ENCODE results near the gene SLC25A22. TPM values are rescaled to one million over a fixed set of nuclear protein-coding genes. Genes with fewer than 3 reads are reported as not detected.

SLC25A22 gene
- total and polyA plus RNA-seq, 9 of the 15 experiments (the other 6 are each of a cell fraction or from before 2014, with no cell fraction given): 0.41 to 55.4 (median 11.4) TPM

DNA sequence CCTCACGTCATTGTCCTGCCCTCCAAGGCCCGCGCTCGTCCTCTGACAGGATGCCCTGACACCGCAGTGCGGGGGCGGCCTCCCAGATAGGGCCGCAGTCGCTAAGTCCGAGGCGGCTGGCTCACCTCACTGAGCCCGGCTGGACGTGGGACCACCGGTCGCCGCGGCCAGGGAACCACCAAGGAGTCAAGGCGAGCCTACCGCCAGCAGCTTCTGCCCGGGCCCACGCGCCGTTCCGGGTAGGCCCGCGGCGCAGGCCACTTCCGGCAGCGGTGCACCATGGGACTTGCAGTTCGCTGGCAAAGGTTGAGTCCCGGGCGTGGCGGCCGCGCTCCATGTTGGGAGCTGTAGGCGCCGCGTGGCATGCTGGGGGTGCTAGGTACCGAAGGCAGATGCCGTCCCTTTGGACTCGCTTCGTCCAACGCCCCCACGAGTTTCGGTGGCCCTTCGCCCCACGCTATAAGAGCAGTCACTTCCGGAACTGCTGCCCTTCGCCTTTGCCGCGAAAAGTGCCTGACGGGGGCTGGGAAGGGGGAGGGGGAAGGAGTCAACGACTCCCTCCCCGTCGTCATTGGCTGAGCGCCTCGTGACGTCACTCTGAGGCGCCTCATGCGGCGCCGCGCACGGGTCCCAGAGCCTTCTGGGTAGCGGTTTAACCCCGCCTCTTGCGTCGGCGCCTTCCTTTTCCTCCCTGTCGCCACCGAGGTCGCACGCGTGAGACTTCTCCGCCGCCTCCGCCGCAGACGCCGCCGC, 11.4 kb upstream of the SLC25A22 start, which contains the start of gene RPLP2 (continued):
- TF ChIP-seq RREB1 (CRISPR knock-in tag; IDR thresholded peaks at IDR 0.05): no peak
- TF ChIP-seq PBX2 (CRISPR knock-in tag; IDR thresholded peaks at IDR 0.05; ENCODE audit: low read depth): peak; percentile 19; the same call in 1 of the 2 replicates
- no peak for TF ChIP-seq PBX2 (tag; conservative IDR thresholded peaks at IDR 0.05; ENCODE audit: low read depth)
- peak; percentile 88; the same call in 1 of the 2 replicates for TF ChIP-seq NR2C2 (CRISPR knock-in tag; IDR thresholded peaks at IDR 0.05)
- peak; percentile 97 for TF ChIP-seq NR2C2 (tag; IDR thresholded peaks at IDR 0.05)
- peak; percentile 61 for TF ChIP-seq HNRNPLL (IDR thresholded peaks at IDR 0.05; ENCODE audit: low read depth, low read length, poor library complexity, severe bottlenecking)
- 0 out of 2 replicates have a peak, but pooled peaks have one; percentile 14 for TF ChIP-seq ZNF24 (IDR thresholded peaks at IDR 0.05)
- peak; percentile 99 for TF ChIP-seq EGR1 (conservative IDR thresholded peaks at IDR 0.05)
- TF ChIP-seq FOSL1 (tag; conservative IDR thresholded peaks at IDR 0.05): peak; percentile 58
- peak; percentile 99 for TF ChIP-seq MTA1 (IDR thresholded peaks at IDR 0.05; ENCODE audit: borderline replicate concordance)
- TF ChIP-seq ELF4 (CRISPR knock-in tag; IDR thresholded peaks at IDR 0.05): peak; percentile 7; the same call in 1 of the 2 replicates
- peak; percentile 91 for TF ChIP-seq ELF2 (CRISPR knock-in tag; IDR thresholded peaks at IDR 0.05)
- no peak for TF ChIP-seq ZNF699 (CRISPR knock-in tag; IDR thresholded peaks at IDR 0.05; ENCODE audit: insufficient replicate concordance)
- peak; percentile 84 for TF ChIP-seq FOXJ2 (tag; IDR thresholded peaks at IDR 0.05)
- peak; percentile 97 to 98 for TF ChIP-seq MNT (conservative IDR thresholded peaks at IDR 0.05)
- no peak for TF ChIP-seq ZFP1 (CRISPR knock-in tag; IDR thresholded peaks at IDR 0.05)
- peak; percentile 73 for TF ChIP-seq MXI1 (IDR thresholded peaks at IDR 0.05; ENCODE audit: low read depth, low read length)

All from K562 (cell line).